Endodermal cell (in vitro differentiated cells): Measurements from ENCODE around the gene GFPT2. TPM values are rescaled to one million over a fixed set of nuclear protein-coding genes. Genes with fewer than 3 reads are reported as not detected.

ENCODE experiments used
- DNase-seq: peaks from one replicate; pipeline ENCODE4 v3.0.0-alpha.2; 2017
- H3K27ac ChIP-seq: 2 replicates; pipeline ENCODE4 v1.5.1; 2013; ENCODE audit warnings: mild to moderate bottlenecking, low read depth, low read length, moderate library complexity
- H3K27me3 ChIP-seq: 2 replicates; pipeline ENCODE4 v1.6.1; 2013; ENCODE audit warnings: mild to moderate bottlenecking, low read length, moderate library complexity; ENCODE audit not compliant: insufficient read depth, control insufficient read depth, poor library complexity, severe bottlenecking
- H3K36me3 ChIP-seq: 2 replicates; pipeline ENCODE4 v1.7.0; 2013; ENCODE audit warnings: mild to moderate bottlenecking, low read length, moderate library complexity; ENCODE audit not compliant: control insufficient read depth, insufficient read depth
- H3K4me1 ChIP-seq: one replicate; pipeline ENCODE4 v1.7.0; 2013; ENCODE audit warnings: low read length; ENCODE audit not compliant: control insufficient read depth, insufficient read depth
- H3K4me3 ChIP-seq: 2 replicates; pipeline ENCODE4 v1.5.1; 2013; ENCODE audit warnings: mild to moderate bottlenecking, low read length, moderate library complexity
- H3K9ac ChIP-seq: 2 replicates; pipeline ENCODE4 v1.6.1; 2013; ENCODE audit warnings: mild to moderate bottlenecking, low read length, moderate library complexity; ENCODE audit not compliant: poor library complexity, severe bottlenecking; ENCODE audit errors: extremely low read depth
- H3K9me3 ChIP-seq: 2 replicates; pipeline ENCODE4 v1.6.1; 2013; ENCODE audit warnings: mild to moderate bottlenecking, low read length, moderate library complexity; ENCODE audit not compliant: control insufficient read depth
- H3K27ac Mint-ChIP-seq: 2 replicates; pipeline ENCODE4 v1.8.0; 2020; ENCODE audit warnings: mixed read lengths
- H3K27me3 Mint-ChIP-seq: 2 replicates; pipeline ENCODE4 v1.8.0; 2021; ENCODE audit warnings: mild to moderate bottlenecking, mixed read lengths; ENCODE audit not compliant: insufficient read depth
- H3K36me3 Mint-ChIP-seq: 2 replicates; pipeline ENCODE4 v1.8.0; 2020; ENCODE audit warnings: low read depth, mixed read lengths
- H3K4me1 Mint-ChIP-seq: 2 replicates; pipeline ENCODE4 v1.8.0; 2020; ENCODE audit warnings: mixed read lengths
- H3K4me3 Mint-ChIP-seq: 2 replicates; pipeline ENCODE4 v1.8.0; 2020; ENCODE audit warnings: mild to moderate bottlenecking, moderate library complexity, mixed read lengths
- H3K9me3 Mint-ChIP-seq: 2 replicates; pipeline ENCODE4 v1.8.0; 2020; ENCODE audit warnings: mild to moderate bottlenecking, mixed read lengths
- WGBS, 2 experiments: methylation state at CpG; one replicate each; pipeline versions ENCODE4 v1.1.5 to v1.1.7; 2013; ENCODE audit warnings: missing lambda C conversion rate in 2 of 2, mixed read lengths in 1 of 2; ENCODE audit not compliant: insufficient coverage in 1 of 2, insufficient read length in 1 of 2; 5-methylcytosine and 5-hydroxymethylcytosine counted together
- total RNA-seq, 2 donors: library from RNA; stranded (reverse); fragmentation: NEBNext Ultra II Directional in 1 of 2; extraction: Animal tissue kit (Norgen Biotek cat#: 25700) in 1 of 2; gene quantifications; 2 replicates in 1 of 2; 3 replicates in 1 of 2; pipeline ENCODE4 v1.2.1, GENCODE V29; 2021
- TF ChIP-seq, protein P1 (sequence below): fragments of 200-600 bp; sonication (generic); conservative IDR thresholded peaks from 2 replicates; pipeline ENCODE4 v1.5.0; 2021; ENCODE audit warnings: antibody characterized with exemption, mild to moderate bottlenecking

GFPT2 gene
- total RNA-seq, 2 donors from 2014 or later = 19.5 to 37.3 TPM

DNA sequence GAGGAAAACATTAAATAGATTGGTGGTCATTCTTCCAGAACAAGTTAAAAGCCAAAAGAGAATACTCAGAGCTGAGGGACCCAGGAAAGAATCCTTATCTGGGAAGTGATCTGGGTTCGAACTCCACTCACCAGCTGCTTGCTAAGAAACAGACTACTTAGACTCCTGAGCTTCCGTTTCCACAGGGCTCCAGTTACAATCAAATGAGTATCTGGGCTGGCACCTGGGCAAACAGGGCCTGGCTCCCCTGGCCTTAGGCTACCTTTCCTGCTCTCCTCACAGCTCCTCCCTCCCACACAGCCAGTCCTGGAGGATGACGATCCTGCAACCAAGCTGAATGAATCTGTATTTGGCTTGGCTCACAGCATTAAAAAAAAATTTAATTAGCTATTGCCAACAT, 63.7 kb downstream of the GFPT2 start:
- Mint-ChIP-seq H3K9me3 (no peaks in the 10 kb centered on the region), H3K27ac (peak overlapping the region; percentile 44), H3K27me3 (no peaks in the 10 kb centered on the region), H3K4me3 (peak overlapping the region; percentile 87), H3K36me3 (peaks cover 34% of the 10 kb centered on the region), H3K4me1 (peaks cover 49% of the 10 kb centered on the region)
- H3K27ac ChIP-seq = no peak overlapping the region
- H3K9ac ChIP-seq = no peak overlapping the region
- no peaks in the 10 kb centered on the region for H3K27me3 ChIP-seq
- TF ChIP-seq, protein P1, sequence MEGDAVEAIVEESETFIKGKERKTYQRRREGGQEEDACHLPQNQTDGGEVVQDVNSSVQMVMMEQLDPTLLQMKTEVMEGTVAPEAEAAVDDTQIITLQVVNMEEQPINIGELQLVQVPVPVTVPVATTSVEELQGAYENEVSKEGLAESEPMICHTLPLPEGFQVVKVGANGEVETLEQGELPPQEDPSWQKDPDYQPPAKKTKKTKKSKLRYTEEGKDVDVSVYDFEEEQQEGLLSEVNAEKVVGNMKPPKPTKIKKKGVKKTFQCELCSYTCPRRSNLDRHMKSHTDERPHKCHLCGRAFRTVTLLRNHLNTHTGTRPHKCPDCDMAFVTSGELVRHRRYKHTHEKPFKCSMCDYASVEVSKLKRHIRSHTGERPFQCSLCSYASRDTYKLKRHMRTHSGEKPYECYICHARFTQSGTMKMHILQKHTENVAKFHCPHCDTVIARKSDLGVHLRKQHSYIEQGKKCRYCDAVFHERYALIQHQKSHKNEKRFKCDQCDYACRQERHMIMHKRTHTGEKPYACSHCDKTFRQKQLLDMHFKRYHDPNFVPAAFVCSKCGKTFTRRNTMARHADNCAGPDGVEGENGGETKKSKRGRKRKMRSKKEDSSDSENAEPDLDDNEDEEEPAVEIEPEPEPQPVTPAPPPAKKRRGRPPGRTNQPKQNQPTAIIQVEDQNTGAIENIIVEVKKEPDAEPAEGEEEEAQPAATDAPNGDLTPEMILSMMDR = no peak
- peak overlapping the region; percentile 86 for H3K4me3 ChIP-seq
- 78 to 84% methylated on average over 3 of the region's 3 CpGs for WGBS, 2 experiments
- peaks cover 25% of the 10 kb centered on the region for H3K36me3 ChIP-seq
- H3K9me3 ChIP-seq = peaks cover 8% of the 10 kb centered on the region
- DNase-seq = no peak
- no peaks in the 10 kb centered on the region for H3K4me1 ChIP-seq

DNA sequence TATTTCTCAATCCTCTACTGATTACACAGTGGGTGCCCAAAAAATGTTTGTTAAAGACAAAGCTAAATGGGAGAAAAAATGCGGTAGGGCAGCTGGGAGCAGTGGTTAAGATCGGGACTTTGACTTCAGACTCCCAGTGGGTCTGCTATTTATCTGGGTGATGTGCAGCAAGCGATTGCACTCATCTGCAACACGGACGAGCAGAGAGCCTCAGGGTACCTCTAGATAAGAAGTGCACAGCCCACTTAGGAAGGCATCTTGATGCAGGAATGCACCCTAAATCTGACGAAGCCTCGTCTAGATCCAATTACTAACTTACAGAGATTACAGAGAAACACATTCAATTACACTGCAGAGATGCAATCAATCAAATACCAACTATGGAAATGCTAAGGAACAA, 65.3 kb downstream of the GFPT2 start:
- no peak for DNase-seq
- Histone ChIP-seq H3K36me3 (peaks cover 27% of the 10 kb centered on the region), H3K27ac (no peak overlapping the region), H3K4me3 (no peak overlapping the region), H3K27me3 (no peaks in the 10 kb centered on the region), H3K4me1 (no peaks in the 10 kb centered on the region), H3K9ac (no peak overlapping the region), H3K9me3 (peaks cover 8% of the 10 kb centered on the region)
- TF ChIP-seq, protein P1 = no peak
- H3K27ac Mint-ChIP-seq = peak overlapping the region; percentile 35
- peaks cover 47% of the 10 kb centered on the region for H3K4me1 Mint-ChIP-seq
- no peaks in the 10 kb centered on the region for H3K27me3 Mint-ChIP-seq
- H3K36me3 Mint-ChIP-seq = peaks cover 37% of the 10 kb centered on the region
- WGBS, 2 experiments = 94 to 100% methylated on average over 7 of the region's 7 CpGs
- no peak overlapping the region for H3K4me3 Mint-ChIP-seq
- no peaks in the 10 kb centered on the region for H3K9me3 Mint-ChIP-seq

DNA sequence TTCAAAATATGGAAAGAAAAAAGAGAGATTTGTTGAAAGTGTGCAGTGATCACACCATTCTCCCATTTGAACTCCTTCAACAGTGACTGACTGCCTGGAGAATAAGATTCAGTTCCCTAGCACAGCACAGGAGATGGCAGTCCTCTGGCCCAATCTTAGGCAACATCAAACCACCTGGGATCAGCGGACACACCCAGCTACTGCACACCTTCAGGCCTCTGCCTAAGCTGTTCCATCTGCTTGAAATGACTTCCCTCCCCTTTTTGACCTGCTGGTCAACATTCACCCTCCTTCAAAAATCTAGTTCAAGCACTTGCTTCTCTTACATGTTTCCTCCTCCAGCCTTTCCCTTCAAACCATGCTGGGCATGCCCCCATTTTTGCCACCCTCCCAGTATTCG, 65.7 kb downstream of the GFPT2 start:
- H3K27ac Mint-ChIP-seq = peak overlapping the region; percentile 35
- peaks cover 42% of the 10 kb centered on the region for H3K36me3 Mint-ChIP-seq
- no peaks in the 10 kb centered on the region for H3K27me3 Mint-ChIP-seq
- Histone ChIP-seq H3K27me3 (no peaks in the 10 kb centered on the region), H3K27ac (no peak overlapping the region), H3K9ac (no peak overlapping the region), H3K36me3 (peaks cover 28% of the 10 kb centered on the region), H3K9me3 (peaks cover 8% of the 10 kb centered on the region), H3K4me3 (no peak overlapping the region), H3K4me1 (no peaks in the 10 kb centered on the region)
- H3K9me3 Mint-ChIP-seq = no peaks in the 10 kb centered on the region
- no peak for DNase-seq
- H3K4me1 Mint-ChIP-seq = peaks cover 52% of the 10 kb centered on the region
- H3K4me3 Mint-ChIP-seq = no peak overlapping the region
- TF ChIP-seq, protein P1 = no peak
- WGBS, 2 experiments = 88 to 96% methylated on average over 2 of the region's 2 CpGs
